Calu3 (cell line): Measurements from ENCODE around the gene SNTB2. TPM values are rescaled to one million over a fixed set of nuclear protein-coding genes. Genes with fewer than 3 reads are reported as not detected.

Source experiments
- BruUV-seq: library from RNA; stranded (reverse); fragments of 400-500 nt; replicated peaks from 2 replicates; lab custom pipeline; 2021; lab: Mats Ljungman, UMichigan
- CTCF ChIA-PET: fragments of 300-600 bp; sonication (Branson Sonifier 250); formaldehyde crosslinking; loops from one replicate; lab custom pipeline; 2022; ENCODE audit warnings: antibody characterized with exemption; lab: Charles Lee
- DNase-seq: peaks from one replicate; pipeline ENCODE4 v3.0.0; 2022
- H3K27ac Mint-ChIP-seq: one replicate; pipeline ENCODE4 v1.8.0; 2022; ENCODE audit warnings: mixed read lengths; ENCODE audit not compliant: unreplicated experiment
- H3K27me3 Mint-ChIP-seq: one replicate; pipeline ENCODE4 v1.8.0; 2022; ENCODE audit warnings: mixed read lengths; ENCODE audit not compliant: unreplicated experiment
- H3K36me3 Mint-ChIP-seq: one replicate; pipeline ENCODE4 v1.8.0; 2022; ENCODE audit warnings: mild to moderate bottlenecking, moderate library complexity, mixed read lengths; ENCODE audit not compliant: insufficient read depth, unreplicated experiment
- H3K4me1 Mint-ChIP-seq: one replicate; pipeline ENCODE4 v1.8.0; 2022; ENCODE audit warnings: mild to moderate bottlenecking, low read depth, mixed read lengths; ENCODE audit not compliant: unreplicated experiment
- H3K4me3 Mint-ChIP-seq: one replicate; pipeline ENCODE4 v1.8.0; 2022; ENCODE audit warnings: mild to moderate bottlenecking, low read depth, moderate library complexity, mixed read lengths; ENCODE audit not compliant: unreplicated experiment
- H3K9me3 Mint-ChIP-seq: one replicate; pipeline ENCODE4 v1.8.0; 2022; ENCODE audit warnings: low read depth, mixed read lengths; ENCODE audit not compliant: unreplicated experiment
- intact Hi-C: fragments of 100-400 bp; cut with micrococcal nuclease; formaldehyde crosslinking; loops from one replicate; pipeline ENCODE4 v1.10.0; 2022; ENCODE audit not compliant: unreplicated experiment
- total RNA-seq: library from RNA; stranded (reverse); gene quantifications from 2 replicates; pipeline ENCODE4 v1.2.3, GENCODE V29; 2022
- TF ChIP-seq, protein P1 (sequence below): fragments of 200-600 bp; IDR thresholded peaks from one replicate; pipeline ENCODE4 v1.8.0; 2022; ENCODE audit warnings: antibody characterized with exemption; ENCODE audit not compliant: unreplicated experiment

Gene SNTB2
- total RNA-seq, 1 experiment from 2014 or later, result 29.3 TPM

DNA sequence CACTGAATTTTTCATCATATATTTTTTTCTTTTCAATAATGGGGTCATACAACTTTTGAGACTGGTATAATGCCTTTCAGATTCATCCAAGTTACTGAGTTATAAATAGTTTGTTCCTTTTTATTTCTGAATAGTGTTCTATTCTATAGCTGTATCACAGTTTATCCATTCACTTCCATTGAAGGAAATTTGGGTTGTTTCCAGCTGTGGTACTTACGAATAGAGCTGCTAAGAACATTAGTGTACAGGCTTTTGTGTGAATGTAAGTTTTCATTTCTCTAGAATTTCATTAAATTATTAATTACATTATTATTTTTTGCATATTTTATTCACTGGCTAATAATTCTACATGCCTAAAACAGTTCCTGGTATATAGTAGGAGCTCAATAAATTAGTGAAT is 52.9 kb downstream of the SNTB2 start:
- CTCF ChIA-PET, result no interaction called here
- intact Hi-C loops, result no loop called here
- BruUV-seq, result no TSS peak

DNA sequence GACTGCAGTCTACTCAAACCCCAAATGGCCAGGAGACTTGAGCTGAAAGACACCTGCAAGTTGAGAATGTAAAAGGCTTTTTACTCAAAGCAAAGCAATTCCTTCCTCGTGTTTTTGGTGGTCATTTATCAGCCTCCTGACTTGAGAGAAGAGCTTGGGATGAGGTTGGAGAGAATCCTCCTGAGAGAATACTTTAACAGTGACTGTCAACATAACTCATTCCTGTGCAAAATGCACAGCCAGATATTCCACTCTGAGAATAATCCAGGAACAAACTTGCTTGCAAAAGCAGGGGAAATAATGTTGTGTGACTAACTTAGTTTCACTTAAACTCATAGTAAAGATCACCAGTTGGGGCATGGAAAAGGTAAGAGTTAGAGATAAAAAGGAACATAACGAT is 53.4 kb downstream of the SNTB2 start:
- Mint-ChIP-seq H3K27me3 (no peaks in the 10 kb centered on the region), H3K27ac (no peak overlapping the region), H3K4me1 (no peaks in the 10 kb centered on the region), H3K4me3 (no peak overlapping the region), H3K9me3 (no peaks in the 10 kb centered on the region), H3K36me3 (no peaks in the 10 kb centered on the region)
- no TSS peak for BruUV-seq
- CTCF ChIA-PET, result no interaction called here
- intact Hi-C loops, result no loop called here
- no peak for DNase-seq
- TF ChIP-seq, protein P1, sequence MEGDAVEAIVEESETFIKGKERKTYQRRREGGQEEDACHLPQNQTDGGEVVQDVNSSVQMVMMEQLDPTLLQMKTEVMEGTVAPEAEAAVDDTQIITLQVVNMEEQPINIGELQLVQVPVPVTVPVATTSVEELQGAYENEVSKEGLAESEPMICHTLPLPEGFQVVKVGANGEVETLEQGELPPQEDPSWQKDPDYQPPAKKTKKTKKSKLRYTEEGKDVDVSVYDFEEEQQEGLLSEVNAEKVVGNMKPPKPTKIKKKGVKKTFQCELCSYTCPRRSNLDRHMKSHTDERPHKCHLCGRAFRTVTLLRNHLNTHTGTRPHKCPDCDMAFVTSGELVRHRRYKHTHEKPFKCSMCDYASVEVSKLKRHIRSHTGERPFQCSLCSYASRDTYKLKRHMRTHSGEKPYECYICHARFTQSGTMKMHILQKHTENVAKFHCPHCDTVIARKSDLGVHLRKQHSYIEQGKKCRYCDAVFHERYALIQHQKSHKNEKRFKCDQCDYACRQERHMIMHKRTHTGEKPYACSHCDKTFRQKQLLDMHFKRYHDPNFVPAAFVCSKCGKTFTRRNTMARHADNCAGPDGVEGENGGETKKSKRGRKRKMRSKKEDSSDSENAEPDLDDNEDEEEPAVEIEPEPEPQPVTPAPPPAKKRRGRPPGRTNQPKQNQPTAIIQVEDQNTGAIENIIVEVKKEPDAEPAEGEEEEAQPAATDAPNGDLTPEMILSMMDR, result no peak

More for the DNA sequence above, 52.9 kb downstream of the SNTB2 start:
- Mint-ChIP-seq H3K27ac (no peak overlapping the region), H3K27me3 (no peaks in the 10 kb centered on the region), H3K4me3 (no peak overlapping the region), H3K36me3 (no peaks in the 10 kb centered on the region), H3K9me3 (no peaks in the 10 kb centered on the region), H3K4me1 (no peaks in the 10 kb centered on the region)
- TF ChIP-seq, protein P1, result no peak
- no peak for DNase-seq

DNA sequence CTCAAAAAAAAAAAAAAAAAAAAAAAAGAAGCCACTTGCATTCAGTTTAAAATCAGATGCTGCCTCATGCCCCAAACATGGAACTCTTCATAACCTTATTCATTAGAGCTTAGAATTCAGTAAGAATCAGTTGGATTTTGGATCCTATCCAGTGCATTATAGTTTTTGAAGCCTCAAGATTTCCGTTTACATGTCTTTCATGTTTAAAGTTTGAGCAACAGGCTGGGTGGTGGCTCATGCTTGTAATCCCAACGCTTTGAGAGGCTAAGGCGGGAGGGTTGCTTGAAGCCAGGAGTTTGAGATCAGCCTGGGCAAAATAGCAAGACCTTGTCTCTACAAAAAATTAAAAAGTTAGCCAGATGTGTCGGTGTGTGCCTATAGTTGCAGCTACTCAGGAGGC is 55.0 kb downstream of the SNTB2 start:
- TF ChIP-seq, protein P1, result no peak
- CTCF ChIA-PET, result interaction anchor here (0.6 kb wide), 1 partner anchor 41 kb away, joined by 3 read pairs; no protein-coding TSS in a partner anchor
- Mint-ChIP-seq H3K9me3 (no peaks in the 10 kb centered on the region), H3K4me3 (no peak overlapping the region), H3K27me3 (no peaks in the 10 kb centered on the region), H3K27ac (no peak overlapping the region), H3K4me1 (no peaks in the 10 kb centered on the region), H3K36me3 (no peaks in the 10 kb centered on the region)
- intact Hi-C loops, result no loop called here
- no TSS peak for BruUV-seq
- no peak for DNase-seq

DNA sequence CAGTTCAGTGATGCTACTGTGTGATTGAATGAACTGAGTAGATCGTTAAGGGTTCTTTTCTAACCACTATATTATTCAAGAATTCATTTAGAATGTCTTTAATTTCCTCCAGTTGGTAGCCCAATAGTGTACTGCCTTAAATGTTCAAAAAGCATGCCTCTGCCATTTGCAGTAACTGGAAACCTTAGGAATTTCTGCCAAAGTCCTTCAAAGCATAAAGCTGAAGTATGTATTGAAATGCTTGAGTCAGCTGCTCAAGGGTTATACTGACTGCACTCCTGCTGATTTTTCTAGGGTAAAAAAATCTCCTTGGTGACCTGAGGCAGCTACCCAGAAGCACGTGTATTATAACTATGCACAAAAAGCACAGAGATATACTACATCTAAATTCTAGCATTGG is 56.5 kb downstream of the SNTB2 start:
- Mint-ChIP-seq H3K4me3 (no peak overlapping the region), H3K27ac (no peak overlapping the region), H3K4me1 (no peaks in the 10 kb centered on the region), H3K36me3 (no peaks in the 10 kb centered on the region), H3K9me3 (no peaks in the 10 kb centered on the region), H3K27me3 (no peaks in the 10 kb centered on the region)
- CTCF ChIA-PET, result no interaction called here
- intact Hi-C loops, result no loop called here
- DNase-seq, result no peak
- TF ChIP-seq, protein P1, result no peak
- BruUV-seq, result no TSS peak
